ENCODE measurements around the gene DISC1.

GRCh38 chr1:232017057-232017456 lies 390.5 kb downstream of the DISC1 start:
- TF ChIP-seq CTCF (conservative IDR thresholded peaks at IDR 0.05; ENCODE audit: low read depth in 2 of 2) (no peak), EZH2phosphoT487 (IDR thresholded peaks at IDR 0.05; ENCODE audit: unreplicated experiment) (no peak), REST (IDR thresholded peaks at IDR 0.05; ENCODE audit: unreplicated experiment) (no peak), CREB1 (CRISPR knock-in tag; IDR thresholded peaks at IDR 0.05; ENCODE audit: low read depth) (no peak), JUNB (IDR thresholded peaks at IDR 0.05; ENCODE audit: unreplicated experiment) (no peak), ZNF331 (CRISPR knock-in tag; IDR thresholded peaks at IDR 0.05; ENCODE audit: low read depth) (no peak), STAT1 (IDR thresholded peaks at IDR 0.05; ENCODE audit: unreplicated experiment) (no peak), EZH2 (IDR thresholded peaks at IDR 0.05; ENCODE audit: low read depth, unreplicated experiment) (no peak), POLR2AphosphoS5 (IDR thresholded peaks at IDR 0.05; ENCODE audit: low read depth) (no peak)
